Osteoblast (primary cell): Measurements from ENCODE around the gene SPG7. TPM values are rescaled to one million over a fixed set of nuclear protein-coding genes. Genes with fewer than 3 reads are reported as not detected.
A peak's percentile ranks its signal among the peaks of the same experiment; 100 is the strongest.

ENCODE experiments used
- DNase-seq: peaks from one replicate; pipeline ENCODE4 v3.0.0; 2011; ENCODE audit warnings: low spot score, mixed read lengths; ENCODE audit not compliant: insufficient read length; ENCODE audit errors: missing footprints
- H2AFZ ChIP-seq: 2 replicates; pipeline ENCODE4 v1.6.0; 2011; ENCODE audit warnings: mild to moderate bottlenecking, low read length
- H3K27ac ChIP-seq: 2 replicates; pipeline ENCODE4 v1.5.1; 2011; ENCODE audit warnings: mild to moderate bottlenecking, low read depth, low read length, moderate library complexity
- H3K27me3 ChIP-seq: 2 replicates; pipeline ENCODE4 v1.6.0; 2012; ENCODE audit warnings: mild to moderate bottlenecking, control low read depth, inconsistent platforms, low read length, moderate library complexity; ENCODE audit not compliant: insufficient read depth
- H3K36me3 ChIP-seq: 2 replicates; pipeline ENCODE4 v1.5.1; 2011; ENCODE audit warnings: mild to moderate bottlenecking, low read length, control low read depth, moderate library complexity; ENCODE audit not compliant: insufficient read depth
- H3K4me1 ChIP-seq: 2 replicates; pipeline ENCODE4 v1.5.1; 2011; ENCODE audit warnings: mild to moderate bottlenecking, low read length, control low read depth, moderate library complexity; ENCODE audit not compliant: insufficient read depth
- H3K4me2 ChIP-seq: 2 replicates; pipeline ENCODE4 v1.6.0; 2011; ENCODE audit warnings: mild to moderate bottlenecking, low read length; ENCODE audit not compliant: insufficient read depth
- H3K4me3 ChIP-seq: fragments of 200-600 bp; sonication (generic); 3 replicates; pipeline ENCODE4 v1.5.1; 2012; ENCODE audit warnings: mild to moderate bottlenecking, low read length, inconsistent platforms; ENCODE audit not compliant: insufficient read depth
- H3K79me2 ChIP-seq: 2 replicates; pipeline ENCODE4 v1.6.0; 2012; ENCODE audit warnings: mild to moderate bottlenecking, low read length, control low read depth, inconsistent platforms; ENCODE audit not compliant: insufficient read depth
- H3K9me3 ChIP-seq: 2 replicates; pipeline ENCODE4 v1.5.1; 2011; ENCODE audit warnings: low read depth, low read length, control low read depth
- H4K20me1 ChIP-seq: 2 replicates; pipeline ENCODE4 v1.6.0; 2012; ENCODE audit warnings: mild to moderate bottlenecking, low read length, control low read depth; ENCODE audit not compliant: insufficient read depth
- total RNA-seq: library from RNA; depleted of rRNA; stranded (reverse); fragments of >200 nt; gene quantifications from 2 replicates; pipeline ENCODE4 v1.2.3, GENCODE V29; 2012
- TF ChIP-seq, protein P1 (sequence below): IDR thresholded peaks from 2 replicates; pipeline ENCODE4 v1.5.1; 2011; ENCODE audit warnings: mild to moderate bottlenecking, low read depth, low read length, moderate library complexity; ENCODE audit errors: extremely low read depth

The SPG7 gene
- total RNA-seq, 1 donor = 85.8 TPM

- TF ChIP-seq, protein P1, sequence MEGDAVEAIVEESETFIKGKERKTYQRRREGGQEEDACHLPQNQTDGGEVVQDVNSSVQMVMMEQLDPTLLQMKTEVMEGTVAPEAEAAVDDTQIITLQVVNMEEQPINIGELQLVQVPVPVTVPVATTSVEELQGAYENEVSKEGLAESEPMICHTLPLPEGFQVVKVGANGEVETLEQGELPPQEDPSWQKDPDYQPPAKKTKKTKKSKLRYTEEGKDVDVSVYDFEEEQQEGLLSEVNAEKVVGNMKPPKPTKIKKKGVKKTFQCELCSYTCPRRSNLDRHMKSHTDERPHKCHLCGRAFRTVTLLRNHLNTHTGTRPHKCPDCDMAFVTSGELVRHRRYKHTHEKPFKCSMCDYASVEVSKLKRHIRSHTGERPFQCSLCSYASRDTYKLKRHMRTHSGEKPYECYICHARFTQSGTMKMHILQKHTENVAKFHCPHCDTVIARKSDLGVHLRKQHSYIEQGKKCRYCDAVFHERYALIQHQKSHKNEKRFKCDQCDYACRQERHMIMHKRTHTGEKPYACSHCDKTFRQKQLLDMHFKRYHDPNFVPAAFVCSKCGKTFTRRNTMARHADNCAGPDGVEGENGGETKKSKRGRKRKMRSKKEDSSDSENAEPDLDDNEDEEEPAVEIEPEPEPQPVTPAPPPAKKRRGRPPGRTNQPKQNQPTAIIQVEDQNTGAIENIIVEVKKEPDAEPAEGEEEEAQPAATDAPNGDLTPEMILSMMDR = no peak
- Histone ChIP-seq H3K27me3 (no peaks in the 10 kb centered on the region), H3K4me3 (no peak overlapping the region), H3K9me3 (no peaks in the 10 kb centered on the region), H2AFZ (peak overlapping the region; percentile 4), H3K36me3 (peaks cover 10% of the 10 kb centered on the region), H3K27ac (peak overlapping the region; percentile 91), H3K4me2 (peak overlapping the region; percentile 9), H3K4me1 (peaks cover 30% of the 10 kb centered on the region), H4K20me1 (no peaks in the 10 kb centered on the region), H3K79me2 (peaks cover 8% of the 10 kb centered on the region)
- no peak for DNase-seq
These were observed 74.5 kb downstream of the SPG7 start for GRCh38 chr16:89582614-89583196.

- TF ChIP-seq, protein P1 = no peak
- peaks cover 10% of the 10 kb centered on the region for H3K36me3 ChIP-seq
- no peak overlapping the region for H2AFZ ChIP-seq
These were observed 75.1 kb downstream of the SPG7 start for GRCh38 chr16:89583197-89583894.

GRCh38 chr16:89583895-89584644 lies 75.9 kb downstream of the SPG7 start:
- no peak overlapping the region for H3K27ac ChIP-seq
- H4K20me1 ChIP-seq = no peaks in the 10 kb centered on the region
- TF ChIP-seq, protein P1 = no peak
- no peaks in the 10 kb centered on the region for H3K9me3 ChIP-seq
- peaks cover 8% of the 10 kb centered on the region for H3K79me2 ChIP-seq
- H3K4me1 ChIP-seq = peaks cover 30% of the 10 kb centered on the region
- H2AFZ ChIP-seq = no peak overlapping the region
- no peaks in the 10 kb centered on the region for H3K27me3 ChIP-seq
- no peak for DNase-seq
- H3K36me3 ChIP-seq = peaks cover 10% of the 10 kb centered on the region
- no peak overlapping the region for H3K4me3 ChIP-seq
- no peak overlapping the region for H3K4me2 ChIP-seq

More at GRCh38 chr16:89583197-89583894, 75.1 kb downstream of the SPG7 start:
- Histone ChIP-seq H3K9me3 (no peaks in the 10 kb centered on the region), H3K4me3 (no peak overlapping the region), H3K79me2 (peaks cover 8% of the 10 kb centered on the region), H4K20me1 (no peaks in the 10 kb centered on the region), H3K4me1 (peaks cover 30% of the 10 kb centered on the region), H3K27me3 (no peaks in the 10 kb centered on the region), H3K27ac (no peak overlapping the region), H3K4me2 (no peak overlapping the region)
- DNase-seq = no peak
